Adrenal gland (tissue), 12 donors: ENCODE measurements around the gene KCNH8. TPM values are rescaled to one million over a fixed set of nuclear protein-coding genes. Genes with fewer than 3 reads are reported as not detected.

Experiments
- DNase-seq, 7 donors: peaks; one replicate each; pipeline ENCODE4 v3.0.0-alpha.2; 2019 to 2020
- H3K27ac ChIP-seq, 5 donors: fragments of 200-600 bp; sonication (generic) in 4 of 5; 1 replicate in 3 of 5; 2 replicates in 2 of 5; pipeline versions ENCODE4 v1.5.1 to v1.8.0; 2016 to 2020; ENCODE audit warnings: mild to moderate bottlenecking in 1 of 5
- H3K27me3 ChIP-seq: fragments of 200-600 bp; 2 replicates; pipeline ENCODE4 v1.8.0; 2021
- H3K36me3 ChIP-seq, 2 donors: fragments of 200-600 bp; replicated peaks in 1 of 2; 1 replicate in 1 of 2; 2 replicates in 1 of 2; pipeline versions ENCODE4 v1.5.1 to v1.8.0; 2018 to 2022
- H3K4me1 ChIP-seq, 2 donors: fragments of 200-600 bp; replicated peaks in 1 of 2; 1 replicate in 1 of 2; 2 replicates in 1 of 2; pipeline versions ENCODE4 v1.5.1 to v1.8.0; 2018 to 2021
- H3K4me3 ChIP-seq, 4 donors: fragments of 200-600 bp; sonication (generic) in 3 of 4; one replicate each; pipeline ENCODE4 v1.5.1; 2016 to 2018
- H3K9me3 ChIP-seq, 3 donors: fragments of 200-600 bp; sonication (generic) in 1 of 3; replicated peaks in 1 of 3; 1 replicate in 2 of 3; 2 replicates in 1 of 3; pipeline versions ENCODE4 v1.5.1 to v1.8.0; 2016 to 2021
- CTCF ChIP-seq, 6 experiments: fragments of 450-650 bp in 4 of 6; fragments of 200-600 bp in 2 of 6; sonication (generic) in 1 of 6; IDR thresholded peaks; 1 replicate in 5 of 6; 2 replicates in 1 of 6; pipeline versions ENCODE4 v1.5.1 to v1.8.0; 2016 to 2021; ENCODE audit warnings: antibody characterized with exemption in 6 of 6, mild to moderate bottlenecking in 2 of 6, moderate library complexity in 1 of 6
- POLR2A ChIP-seq, 2 donors: fragments of 450-650 bp; IDR thresholded peaks; one replicate each; pipeline ENCODE4 v1.6.1; 2017; ENCODE audit warnings: antibody characterized with exemption in 2 of 2, mild to moderate bottlenecking in 2 of 2, moderate library complexity in 1 of 2
- WGBS, 4 donors: extraction: QIAGEN DNeasy Blood & Tissue Kit in 2 of 4; methylation state at CpG; one replicate each; pipeline versions ENCODE4 v1.1.5 to v1.1.7; 2013 to 2017; 5-methylcytosine and 5-hydroxymethylcytosine counted together
- intact Hi-C, 2 donors: fragments of 100-400 bp; cut with DNase I; formaldehyde crosslinking; loops; one replicate each; pipeline versions ENCODE4 v1.14.1 to v1.15.0; 2022 to 2023
- polyA plus RNA-seq, 3 donors: library from polyadenylated mRNA; stranded (reverse); fragments of 200-250 nt in 2 of 3; fragments of 350-450 nt in 1 of 3; fragmentation: Illumina TruSeq in 1 of 3; extraction: RNeasy Lipid Tissue Mini Kit (QIAGEN cat#74804) in 1 of 3; gene quantifications; one replicate each; pipeline ENCODE4 v1.2.3, GENCODE V29; 2013 to 2014
- total RNA-seq, 9 donors: library from RNA; depleted of rRNA in 4 of 9; stranded (reverse); fragments of >200 nt in 4 of 9; fragments of 120-200 nt in 1 of 9; fragmentation: NEBNext Ultra II Directional in 1 of 9; extraction: Animal tissue kit (Norgen Biotek cat#: 25700) in 1 of 9; gene quantifications; one replicate each; pipeline versions ENCODE4 v1.1.0 to v1.2.4, GENCODE V29; 2013 to 2023
- donor health status: healthy with polysubstance abuse.
- donor health status: Bipolar disorder and iron deficiency.
- donor health status: DM: yes; HTN: yes; CAD: no.
- donor health status: DM: no; HTN: no; CAD: no.
- donor health status: DM: no; HTN: no; CAD: no.
- donor health status: DM: yes; HTN: yes; CAD: no.

Gene KCNH8
- total and polyA plus RNA-seq, 12 donors: 0.27 to 7.6 (median 2.1) TPM

GRCh38 chr3:19522305-19522704 lies 374.0 kb downstream of the KCNH8 start:
- Histone ChIP-seq H3K27me3 (no peaks in the 10 kb centered on the region), H3K27ac (no peak overlapping the region), H3K4me3 (no peak overlapping the region), H3K4me1 (no peaks in the 10 kb centered on the region), H3K36me3 (no peaks in the 10 kb centered on the region), H3K9me3 (no peaks in the 10 kb centered on the region)
- 73 to 92% (median 84%) methylated on average over 1 of the region's 1 CpG for WGBS, 4 donors
- no peak for DNase-seq
- no peak for TF ChIP-seq POLR2A (IDR thresholded peaks at IDR 0.05)
- no peak for TF ChIP-seq CTCF (IDR thresholded peaks at IDR 0.05)
- intact Hi-C loops: no loop called here

- intact Hi-C loops: no loop called here
- WGBS, 4 donors: 64 to 74% (median 70%) methylated on average over 3 of the region's 3 CpGs
These were observed 377.8 kb downstream of the KCNH8 start for GRCh38 chr3:19526071-19526470.

GRCh38 chr3:19527746-19528145 lies 379.4 kb downstream of the KCNH8 start:
- TF ChIP-seq CTCF (IDR thresholded peaks at IDR 0.05): no peak
- TF ChIP-seq POLR2A (IDR thresholded peaks at IDR 0.05): no peak
- Histone ChIP-seq H3K27ac (no peak overlapping the region), H3K4me1 (no peaks in the 10 kb centered on the region), H3K36me3 (no peaks in the 10 kb centered on the region), H3K4me3 (no peak overlapping the region), H3K27me3 (no peaks in the 10 kb centered on the region), H3K9me3 (no peaks in the 10 kb centered on the region)
- DNase-seq: no peak
- WGBS, 4 donors: 78 to 89% (median 87%) methylated on average over 1 of the region's 1 CpG
- intact Hi-C loops: no loop called here

More at GRCh38 chr3:19526071-19526470, 377.8 kb downstream of the KCNH8 start:
- Histone ChIP-seq H3K36me3 (no peaks in the 10 kb centered on the region), H3K4me3 (no peak overlapping the region), H3K9me3 (no peaks in the 10 kb centered on the region), H3K4me1 (no peaks in the 10 kb centered on the region), H3K27me3 (no peaks in the 10 kb centered on the region), H3K27ac (no peak overlapping the region)
- TF ChIP-seq POLR2A (IDR thresholded peaks at IDR 0.05) (no peak), CTCF (IDR thresholded peaks at IDR 0.05) (no peak)
- no peak for DNase-seq

- Histone ChIP-seq H3K27me3 (no peaks in the 10 kb centered on the region), H3K4me1 (no peaks in the 10 kb centered on the region), H3K4me3 (no peak overlapping the region), H3K27ac (no peak overlapping the region), H3K36me3 (no peaks in the 10 kb centered on the region), H3K9me3 (no peaks in the 10 kb centered on the region)
- WGBS, 4 donors: 72 to 88% (median 82%) methylated on average over 1 of the region's 1 CpG
- no peak for DNase-seq
- intact Hi-C loops: loop anchor here in 1 of 2 donors (10.0 kb wide), 1 partner anchor 187 kb away; no protein-coding TSS in a partner anchor
- TF ChIP-seq POLR2A (IDR thresholded peaks at IDR 0.05): no peak
- no peak for TF ChIP-seq CTCF (IDR thresholded peaks at IDR 0.05)
These were observed 383.1 kb downstream of the KCNH8 start for GRCh38 chr3:19531426-19531825.
